ENCODE results near the gene ASB18. TPM values are rescaled to one million over a fixed set of nuclear protein-coding genes. Genes with fewer than 3 reads are reported as not detected.

ASB18 gene
- total and polyA plus RNA-seq, 10 donors = not detected

GRCh38 chr2:236169151-236169721 lies 95.0 kb downstream of the ASB18 start:
- intact Hi-C loops (cut with DNase I; ENCODE audit: low total_unique reads) = no loop called here
- Histone ChIP-seq H3K36me3 (no peaks in the 10 kb centered on the region), H3K9me3 (peaks cover 0 to 9% (median 0%) of the 10 kb centered on the region in 8 donors)

DNA sequence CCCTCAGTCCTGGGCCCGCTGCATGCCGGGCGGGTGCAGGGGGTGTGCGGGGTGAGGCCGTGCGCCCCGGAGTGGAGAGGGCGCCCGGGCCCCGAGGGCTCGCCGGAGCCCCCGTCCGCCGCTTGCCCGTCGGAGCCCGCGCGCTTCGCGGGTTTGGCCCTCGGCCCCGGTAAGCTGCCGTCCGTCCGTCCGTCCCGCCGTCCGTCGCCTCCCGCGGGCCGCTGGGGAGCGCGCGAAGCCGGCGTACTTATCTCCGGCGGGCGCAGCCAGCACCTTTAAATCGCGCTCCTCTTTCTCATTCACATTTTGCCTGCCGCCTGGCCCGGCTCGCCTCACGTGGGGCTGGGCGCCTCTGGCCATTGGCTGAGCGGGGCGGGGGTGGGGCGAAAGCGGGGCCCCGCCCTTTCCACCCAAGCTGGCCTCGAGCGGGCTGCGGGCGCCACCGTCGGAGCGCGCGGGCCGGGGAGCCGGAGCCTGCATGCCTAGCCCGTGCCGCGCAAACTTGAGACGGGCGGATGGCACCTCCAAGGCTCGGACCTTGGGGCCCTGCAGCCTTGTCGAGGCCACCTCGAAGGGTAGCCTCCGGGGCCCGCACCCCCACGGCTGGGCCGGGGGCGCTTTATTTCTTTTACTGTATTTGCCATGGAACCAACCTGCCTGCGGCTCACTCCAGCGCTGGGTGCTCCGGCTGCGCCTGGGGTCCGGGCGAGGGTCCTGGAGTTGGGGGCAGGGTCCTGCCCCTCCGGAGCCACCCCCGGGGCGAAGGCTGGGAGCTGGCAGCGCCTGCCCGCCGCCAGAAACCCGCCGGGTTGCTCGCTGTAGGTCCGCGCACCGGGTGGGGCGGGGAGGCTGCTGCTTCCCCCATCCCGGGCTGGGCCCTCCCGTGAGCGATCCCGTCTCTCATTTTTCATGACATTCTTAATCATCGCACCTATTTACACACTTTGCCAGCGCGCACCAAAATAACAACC lies 95.8 kb downstream of the ASB18 start, which contains the start of gene GBX2:
TSS of gene GBX2 (minus strand) at position 277 of the 971 bp plus-strand sequence. CDS start 415 bp downstream, outside the sequence.
- H3K27me3 ChIP-seq (replicated peaks in 1 of 7) = peaks cover 9 to 100% (median 100%) of the 10 kb centered on the region in 7 donors
- peak within 1 kb of the TSS in 7 of 8 donors; percentile 10 to 57 (median 28) for H3K4me3 ChIP-seq
- TF ChIP-seq CTCF (IDR thresholded peaks at IDR 0.05 in 8 of 11, conservative IDR thresholded peaks at IDR 0.05 in 3 of 11) (no peak), POLR2A (IDR thresholded peaks at IDR 0.05) (no peak), POLR2AphosphoS5 (IDR thresholded peaks at IDR 0.05) (no peak)
- H3K27ac ChIP-seq = no peak within 1 kb of the TSS
- peak; percentile 60 for DNase-seq
- H3K9me3 ChIP-seq = peaks cover 0 to 9% (median 0%) of the 10 kb centered on the region in 8 donors
- H3K36me3 ChIP-seq = no peaks in the 10 kb centered on the region
- intact Hi-C loops (cut with DNase I; ENCODE audit: low total_unique reads) = no loop called here
- 5 to 11% (median 9%) methylated on average over 40 to 105 of the region's 105 CpGs for WGBS, 5 donors
- H3K4me1 ChIP-seq = peaks cover 12 to 81% (median 54%) of the 10 kb centered on the region in 6 donors

More at GRCh38 chr2:236169151-236169721, 95.0 kb downstream of the ASB18 start:
- no peak for TF ChIP-seq POLR2A (IDR thresholded peaks at IDR 0.05)
- TF ChIP-seq POLR2AphosphoS5 (IDR thresholded peaks at IDR 0.05) = no peak
- TF ChIP-seq CTCF (IDR thresholded peaks at IDR 0.05 in 8 of 11, conservative IDR thresholded peaks at IDR 0.05 in 3 of 11) = no peak
- no peak overlapping the region for H3K4me3 ChIP-seq
- H3K4me1 ChIP-seq = peaks cover 8 to 75% (median 46%) of the 10 kb centered on the region in 6 donors
- WGBS, 5 donors = 5 to 18% (median 11%) methylated on average over 35 to 36 of the region's 36 CpGs
- no peak overlapping the region for H3K27ac ChIP-seq
- DNase-seq = peak; percentile 37
- peaks cover 9 to 100% (median 100%) of the 10 kb centered on the region in 7 donors for H3K27me3 ChIP-seq (replicated peaks in 1 of 7)

DNA sequence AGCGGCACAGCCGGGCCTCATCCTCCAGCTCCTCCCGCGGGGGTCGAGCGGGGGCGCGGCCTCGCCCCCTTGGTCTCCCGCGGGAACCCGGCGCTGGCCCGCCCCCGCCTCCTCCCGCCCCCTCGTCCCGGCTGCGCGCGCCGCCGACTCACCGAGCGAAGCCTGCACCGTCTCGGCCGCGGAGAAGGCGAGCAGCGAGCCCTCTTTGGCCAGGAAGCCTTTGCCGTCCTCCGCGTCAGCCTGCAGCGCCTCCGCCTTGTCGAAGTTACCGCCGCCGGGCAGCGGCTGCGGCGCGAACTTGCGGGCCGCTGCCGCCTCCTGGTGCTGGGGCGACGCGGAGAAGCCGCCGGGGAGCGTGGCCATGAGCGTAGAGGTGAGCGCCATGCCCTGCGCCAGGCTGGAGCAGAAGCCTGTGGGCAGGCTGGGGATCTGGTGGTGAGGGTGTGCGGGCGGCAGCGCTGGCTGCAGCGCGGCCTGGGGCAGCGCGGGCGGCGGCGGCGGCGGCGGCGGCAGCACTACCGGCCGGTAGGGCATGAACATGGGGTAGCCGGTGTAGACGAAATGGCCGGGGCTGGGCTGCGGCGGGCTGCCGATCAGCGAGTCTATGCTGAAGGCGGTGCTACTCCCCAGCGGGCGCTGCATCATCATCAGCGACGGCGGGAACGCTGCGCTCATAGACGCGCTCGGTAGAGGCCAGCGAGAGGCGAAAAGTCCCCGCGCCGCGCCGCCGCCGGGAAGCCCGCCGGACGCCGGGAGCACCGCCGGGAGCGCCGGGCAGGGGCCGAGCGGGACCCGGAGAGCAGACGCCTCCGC lies 96.7 kb downstream of the ASB18 start:
- H3K9me3 ChIP-seq = peaks cover 0 to 9% (median 0%) of the 10 kb centered on the region in 8 donors
- 2 to 11% (median 4%) methylated on average over 21 to 112 of the region's 112 CpGs for WGBS, 5 donors
- H3K27me3 ChIP-seq (replicated peaks in 1 of 7) = peaks cover 9 to 100% (median 99%) of the 10 kb centered on the region in 7 donors
- DNase-seq = peak; percentile 71
- H3K4me1 ChIP-seq = peaks cover 12 to 78% (median 55%) of the 10 kb centered on the region in 6 donors
- intact Hi-C loops (cut with DNase I; ENCODE audit: low total_unique reads) = no loop called here
- peak in 1 of 3 donors; percentile 27 for TF ChIP-seq POLR2AphosphoS5 (IDR thresholded peaks at IDR 0.05)
- TF ChIP-seq POLR2A (IDR thresholded peaks at IDR 0.05) = no peak
- no peak for TF ChIP-seq CTCF (IDR thresholded peaks at IDR 0.05 in 8 of 11, conservative IDR thresholded peaks at IDR 0.05 in 3 of 11)
- H3K36me3 ChIP-seq = no peaks in the 10 kb centered on the region
- H3K4me3 ChIP-seq = peak overlapping the region in 7 of 8 donors; percentile 8 to 57 (median 28)
- H3K27ac ChIP-seq = no peak overlapping the region
